Colon (tissue), 2 donors: ENCODE data around the gene AAK1.
"Not testable (repeated sequence)": the region's sequence is repeated elsewhere in the genome, so short reads cannot be mapped to it uniquely, and the experiment has no call there.

Source experiments
- FAIRE-seq: peaks from 2 replicates; lab custom pipeline; 2012; peaks lifted over from hg19 to GRCh38; lab: Jason Lieb, UNC
- donor health status: control.
- donor health status: control.

The AAK1 gene

DNA sequence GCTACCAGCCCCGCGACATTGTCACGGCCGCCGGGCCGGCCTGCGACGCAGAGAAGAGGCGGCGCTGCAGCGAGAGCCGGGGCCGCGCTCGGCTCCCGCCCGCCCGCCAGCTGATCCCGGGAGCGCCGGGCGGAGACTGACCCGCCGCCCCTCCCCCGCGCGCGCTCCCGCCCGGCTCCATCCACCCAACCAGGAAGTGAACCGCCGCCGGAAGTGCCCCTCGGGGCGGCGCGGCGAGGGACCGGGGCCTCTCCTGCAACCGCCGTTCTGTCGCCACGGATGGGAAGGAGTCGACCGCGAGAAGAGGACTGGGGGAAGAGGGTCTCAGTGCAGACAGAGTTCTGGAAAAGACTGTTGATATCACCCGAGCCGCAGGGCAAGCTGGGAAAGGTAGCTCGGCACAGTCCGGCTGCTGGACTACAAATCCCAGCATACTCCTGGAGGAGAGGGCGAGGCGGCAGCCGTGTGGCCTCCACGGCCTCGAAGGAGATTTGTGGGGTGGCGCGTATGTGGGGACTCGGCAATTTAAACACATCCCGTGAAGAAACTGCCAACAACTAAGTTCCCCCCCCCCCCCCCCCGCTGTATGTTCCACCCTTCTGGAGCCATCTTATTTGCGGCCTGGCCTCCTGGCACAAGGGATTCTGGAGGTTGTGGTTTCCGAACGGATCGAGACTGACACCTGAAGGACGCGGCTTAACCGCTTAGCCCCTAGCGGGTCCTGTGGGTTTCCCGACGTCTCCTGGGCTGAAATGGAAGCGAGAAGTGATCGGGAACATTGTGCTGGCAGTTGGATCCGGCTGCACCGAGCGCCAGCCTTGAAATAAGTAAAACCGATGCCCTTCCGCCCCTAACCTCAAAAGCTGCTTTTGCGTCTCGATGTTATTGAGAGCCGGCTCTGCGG is at the start of gene AAK1:
TSS of gene AAK1 (minus strand) at position 138 of the 904 bp plus-strand sequence. CDS start 699 bp downstream, outside the sequence.
- no peak for FAIRE-seq

DNA sequence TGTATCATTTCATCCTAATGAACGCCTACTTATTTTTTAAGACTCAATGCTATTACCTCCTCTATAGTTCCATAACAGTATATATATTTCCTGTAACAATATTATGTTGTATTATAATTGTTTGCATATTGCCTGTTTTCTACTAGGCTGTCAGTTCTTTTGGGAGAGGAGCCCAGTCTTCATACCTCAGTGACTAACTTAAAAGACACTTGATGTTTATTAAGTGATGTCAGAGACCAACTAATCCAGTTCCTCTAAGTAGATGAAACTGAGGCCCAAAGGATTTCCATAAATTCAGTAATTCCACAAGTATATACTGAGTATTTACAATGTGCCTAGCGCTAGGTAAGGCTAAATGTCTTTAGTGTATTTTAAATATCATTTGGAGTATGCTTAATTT is 48.9 kb upstream of the AAK1 start:
- no peak for FAIRE-seq

DNA sequence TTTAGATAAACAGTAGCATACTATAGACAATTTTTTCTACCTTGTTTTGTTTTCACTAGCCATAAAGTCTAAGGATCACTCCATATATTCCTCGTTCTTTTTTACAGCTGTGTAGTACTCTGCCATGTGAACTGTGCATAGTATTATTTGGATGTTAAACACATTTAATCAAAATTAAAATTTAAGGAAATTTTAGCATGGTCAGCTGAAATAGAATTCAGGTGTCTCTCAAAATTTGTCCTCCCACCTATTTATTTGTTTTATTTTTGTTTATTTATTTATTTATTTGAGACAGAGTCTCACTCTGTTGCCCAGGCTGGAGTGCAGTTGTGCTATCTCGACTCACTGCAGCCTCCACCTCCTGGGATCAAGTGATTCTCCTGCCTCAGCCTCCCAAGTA is 46.4 kb upstream of the AAK1 start:
- no peak for FAIRE-seq

GRCh38 chr2:69689466-69689865 is 45.9 kb upstream of the AAK1 start:
- no peak for FAIRE-seq

DNA sequence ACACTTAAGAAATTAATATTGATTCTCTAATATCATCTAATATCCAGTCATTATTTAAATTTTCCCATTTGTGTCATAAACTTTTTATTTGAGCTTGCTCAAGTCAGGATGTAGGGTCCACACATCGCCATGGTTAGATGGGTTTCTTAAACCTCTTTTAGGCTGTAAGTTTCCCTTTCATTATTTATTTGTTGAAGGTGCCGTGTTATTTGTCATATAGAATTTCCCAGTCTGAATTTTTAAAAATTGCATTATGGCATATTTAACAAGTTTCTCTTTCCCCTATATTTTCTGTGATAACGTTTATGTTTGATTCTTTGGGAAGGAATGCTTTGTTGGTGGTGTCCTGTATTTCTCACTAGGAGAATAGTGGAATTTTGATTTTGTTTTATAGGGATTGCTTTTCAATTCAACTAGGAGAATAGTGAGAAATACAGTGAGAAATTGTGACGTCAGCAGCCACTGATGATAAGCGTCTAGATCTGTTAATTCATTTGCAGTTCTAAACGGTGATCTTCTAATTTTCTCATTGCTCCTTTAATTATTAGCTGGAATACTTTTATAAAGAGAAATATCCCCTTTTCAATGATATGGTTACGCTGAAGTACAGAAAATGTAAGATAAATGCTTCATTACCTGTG is 44.6 kb upstream of the AAK1 start:
- no peak for FAIRE-seq

DNA sequence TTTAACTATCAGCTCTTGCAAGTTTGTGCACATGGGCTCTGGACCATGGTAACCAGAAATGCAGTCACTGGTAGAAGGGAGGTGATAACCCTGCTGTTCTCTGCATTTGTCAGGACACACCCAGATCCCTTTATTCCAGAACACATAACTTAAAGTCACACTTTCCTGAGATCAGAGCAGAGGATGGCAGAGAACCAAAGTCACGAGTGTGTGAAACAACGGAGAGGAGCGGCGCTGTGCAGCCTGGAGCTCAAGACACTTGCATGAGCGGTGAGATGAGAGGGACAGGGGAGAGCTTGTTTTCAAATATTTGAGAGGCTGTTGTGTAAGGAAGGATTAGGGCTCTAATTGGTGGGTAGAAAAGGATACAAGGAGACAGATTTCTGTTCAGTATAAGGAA is 43.3 kb upstream of the AAK1 start:
- FAIRE-seq = no peak

GRCh38 chr2:69685321-69686048 is 41.9 kb upstream of the AAK1 start:
- FAIRE-seq = no peak

- FAIRE-seq = no peak
Observed at GRCh38 chr2:69683170-69683971, 39.8 kb upstream of the AAK1 start.

DNA sequence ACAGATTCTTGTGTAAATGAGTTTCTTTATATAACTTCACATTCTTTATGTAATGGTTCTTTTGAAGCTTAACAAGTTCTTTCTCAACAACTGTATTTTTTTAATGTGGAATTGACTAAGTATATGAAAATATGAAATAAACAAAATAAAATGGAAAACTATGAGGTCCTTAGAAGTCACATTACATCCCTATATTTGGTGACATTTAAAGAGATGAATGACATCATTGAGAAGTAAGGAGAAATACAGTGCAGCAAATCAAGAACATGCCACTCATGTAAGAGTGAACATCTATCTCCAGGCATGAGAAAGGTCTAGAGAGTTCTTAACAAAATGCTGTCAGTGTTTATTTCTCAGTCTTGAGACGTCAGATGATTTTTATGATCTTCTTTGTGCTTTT is 39.0 kb upstream of the AAK1 start:
- FAIRE-seq = no peak

DNA sequence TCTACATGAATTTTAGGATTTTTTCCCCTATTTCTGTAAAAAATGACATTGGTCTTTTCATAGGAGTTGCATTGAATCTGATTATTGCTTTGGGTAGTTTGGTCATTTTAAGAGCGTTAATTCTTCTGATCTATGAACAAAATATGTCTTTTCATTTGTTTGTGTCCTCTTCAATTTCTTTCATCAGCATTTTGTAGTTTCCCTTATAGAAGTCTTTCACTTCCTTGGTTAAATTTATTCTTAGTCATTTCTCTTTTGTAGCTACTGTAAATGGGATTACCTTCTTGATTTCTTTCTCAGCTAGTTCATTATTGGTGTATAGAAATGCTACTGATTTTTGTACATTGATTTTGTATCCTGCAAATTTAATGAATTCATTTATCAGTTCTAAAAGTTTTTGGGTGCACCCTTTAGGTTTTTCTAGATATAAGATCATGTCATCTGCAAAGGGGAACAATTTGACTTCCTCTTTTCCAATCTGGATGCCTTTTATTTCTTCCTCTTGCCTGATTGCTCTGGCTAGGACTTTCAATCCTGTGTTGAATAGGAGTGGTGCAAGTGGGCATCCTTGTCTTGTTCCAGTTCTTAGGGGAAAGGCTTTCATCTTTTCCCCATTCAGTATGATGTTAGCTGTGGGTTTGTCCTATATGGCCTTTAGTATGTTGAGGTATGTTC is 36.6 kb upstream of the AAK1 start:
- no peak for FAIRE-seq

DNA sequence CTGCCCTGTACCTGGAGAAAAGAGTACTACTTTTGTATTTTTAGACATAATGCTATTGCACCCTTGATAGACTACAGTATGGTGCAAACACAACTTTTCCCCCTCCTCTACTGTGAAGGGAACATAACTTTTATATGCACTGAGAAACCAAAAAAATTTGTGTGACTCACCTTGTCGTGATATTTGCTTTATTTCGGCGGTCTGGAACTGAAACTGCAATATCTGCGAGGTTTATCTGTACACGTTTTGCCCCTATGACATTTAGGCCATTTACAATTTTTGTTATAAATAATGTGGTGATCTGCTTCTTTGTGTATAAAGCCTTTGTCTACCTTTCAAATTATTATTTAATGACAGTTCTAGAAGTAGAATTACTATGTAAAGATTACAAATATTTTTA is 34.4 kb upstream of the AAK1 start:
- no peak for FAIRE-seq

DNA sequence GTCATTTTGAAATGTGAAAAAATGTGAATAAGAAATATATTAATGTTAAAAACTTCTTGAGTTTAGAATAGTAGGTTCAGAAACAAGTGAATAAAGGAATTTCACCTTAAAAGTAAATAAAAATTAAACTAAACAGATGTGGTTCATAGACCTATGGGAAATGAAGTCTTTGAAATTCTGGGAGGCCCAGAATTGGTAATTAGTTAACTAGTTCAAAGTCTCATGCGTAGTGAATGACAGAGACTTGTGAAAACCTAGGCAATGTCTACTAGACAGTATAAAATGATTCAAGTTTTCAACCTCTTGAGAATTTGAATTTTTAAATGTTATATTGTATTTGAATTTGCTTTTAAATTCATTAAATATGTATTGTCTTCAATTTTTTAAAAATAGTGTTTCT is 32.6 kb upstream of the AAK1 start:
- FAIRE-seq = no peak

DNA sequence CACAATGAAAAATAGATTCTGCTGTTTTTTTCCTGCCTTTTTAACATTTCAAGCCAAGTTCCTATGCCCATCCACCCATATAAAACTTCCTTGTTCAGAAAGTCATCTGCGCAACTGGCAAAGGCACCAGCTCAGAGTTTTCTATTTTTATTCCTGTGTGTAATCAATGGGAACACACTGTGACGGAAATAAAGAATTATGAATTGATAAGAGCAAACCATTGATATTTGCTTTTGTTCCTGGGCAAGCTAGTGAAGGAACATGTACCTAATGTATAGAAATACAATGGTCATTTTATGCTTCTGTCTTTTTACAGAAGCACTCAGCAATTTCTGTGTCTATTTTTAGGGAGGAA is 30.8 kb upstream of the AAK1 start:
- no peak for FAIRE-seq

- not testable (repeated sequence) for FAIRE-seq
Observed at GRCh38 chr2:69673098-69673497, 29.6 kb upstream of the AAK1 start.

GRCh38 chr2:69669666-69670065 is 26.1 kb upstream of the AAK1 start:
- FAIRE-seq = no peak

GRCh38 chr2:69668598-69668997 is 25.1 kb upstream of the AAK1 start:
- FAIRE-seq = no peak

DNA sequence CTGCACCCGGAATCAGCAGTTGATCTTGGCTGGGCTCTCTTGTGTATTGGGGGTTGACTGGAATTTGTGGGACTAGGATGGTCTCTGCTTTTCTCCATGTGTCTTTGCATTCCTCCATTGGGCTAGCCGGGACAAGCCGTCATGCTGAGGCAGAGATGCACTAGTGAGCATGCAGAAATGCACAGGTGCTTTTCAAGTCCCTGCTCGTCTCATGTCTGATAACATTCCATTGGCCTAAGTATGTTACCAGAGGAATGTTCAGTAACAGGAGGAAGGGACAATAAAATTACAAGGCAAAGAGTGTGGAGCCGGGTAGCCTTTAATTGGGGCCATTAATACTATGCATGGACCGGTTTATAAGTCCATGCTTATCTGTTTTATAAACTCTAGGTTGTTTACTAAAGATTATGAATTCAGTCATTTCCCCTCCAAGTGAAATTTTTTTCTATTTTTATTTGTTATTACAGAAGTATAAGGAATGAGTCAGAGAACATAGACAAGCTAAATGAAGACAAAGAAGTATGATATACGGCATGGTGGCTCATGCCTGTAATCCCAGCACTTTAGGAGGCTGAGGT is 24.4 kb upstream of the AAK1 start:
- no peak for FAIRE-seq

DNA sequence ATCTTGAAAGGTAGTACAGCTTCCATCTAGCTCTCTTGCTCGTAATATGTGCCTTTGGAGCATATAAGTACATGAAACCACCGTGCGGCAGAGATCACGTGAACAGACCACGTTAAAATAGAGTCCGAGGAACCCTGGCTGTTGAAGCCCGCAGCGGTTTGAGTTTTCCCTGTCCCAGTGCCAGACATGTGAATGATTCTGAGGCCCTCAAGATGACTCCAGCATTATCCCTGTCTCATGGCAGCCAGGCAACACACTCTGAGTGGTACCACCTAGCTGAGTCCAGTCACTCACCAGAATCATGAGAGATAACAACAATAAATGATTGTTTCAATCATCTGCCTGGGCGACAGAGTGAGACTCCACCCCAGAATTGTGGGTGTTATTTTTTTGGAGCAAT is 21.6 kb upstream of the AAK1 start:
- no peak for FAIRE-seq

- no peak for FAIRE-seq
Observed at GRCh38 chr2:69663860-69664259, 20.3 kb upstream of the AAK1 start.

- FAIRE-seq = not testable (repeated sequence)
Observed at GRCh38 chr2:69662547-69662946, 19.0 kb upstream of the AAK1 start.

DNA sequence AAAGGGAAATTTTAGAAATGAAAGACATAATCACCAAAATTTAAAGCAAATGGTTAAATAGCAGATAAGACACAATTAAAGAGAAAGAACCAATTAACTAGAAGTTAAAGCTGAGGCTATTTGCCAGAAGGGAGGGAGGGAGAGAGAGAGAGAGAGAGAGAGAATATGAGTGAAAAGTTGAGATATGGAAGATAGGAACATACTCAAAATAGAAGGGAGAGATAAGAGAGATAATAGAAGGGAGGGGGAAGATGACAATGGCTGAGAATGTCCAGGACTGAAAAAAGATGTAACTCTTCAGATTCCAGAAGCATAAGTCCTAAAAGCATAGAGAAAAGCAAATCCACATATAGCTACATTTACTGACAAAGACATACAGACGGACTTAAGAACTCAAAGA is 17.1 kb upstream of the AAK1 start:
- FAIRE-seq = no peak
